Measurements from ENCODE around the gene DLL4.
"Not testable (repeated sequence)": the region's sequence is repeated elsewhere in the genome, so short reads cannot be mapped to it uniquely, and the experiment has no call there.

DLL4 gene

GRCh38 chr15:40943764-40944365, 14.7 kb downstream of the DLL4 start:
- no peak for DNase-seq

- peak in 1 of 2 experiments; percentile 38 for DNase-seq
Measured at GRCh38 chr15:40944510-40945296, 15.6 kb downstream of the DLL4 start.

GRCh38 chr15:40948706-40949473, 19.8 kb downstream of the DLL4 start:
- no peak for DNase-seq

DNA sequence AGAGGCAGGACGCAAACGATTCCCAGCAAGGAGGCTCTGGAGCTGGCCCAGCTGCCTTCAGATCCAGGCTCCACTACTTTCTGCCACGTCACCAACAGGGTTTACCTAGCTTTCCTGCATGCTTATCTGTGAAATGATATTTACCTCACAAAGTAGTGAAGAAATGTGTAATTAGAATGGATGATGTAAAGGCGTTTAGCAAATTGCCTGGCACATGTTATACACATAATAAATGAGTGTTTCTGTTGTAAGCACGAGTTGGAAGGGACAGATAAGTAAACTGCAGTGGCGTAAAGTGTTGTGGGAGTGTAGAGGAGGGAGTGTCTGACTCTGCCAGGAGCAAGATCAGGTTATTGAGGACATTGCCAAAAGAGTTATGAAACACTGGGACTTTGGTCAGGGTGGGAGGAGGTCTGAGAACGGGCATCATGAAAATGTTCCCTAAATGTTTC, 20.6 kb downstream of the DLL4 start:
- DNase-seq, result no peak

DNA sequence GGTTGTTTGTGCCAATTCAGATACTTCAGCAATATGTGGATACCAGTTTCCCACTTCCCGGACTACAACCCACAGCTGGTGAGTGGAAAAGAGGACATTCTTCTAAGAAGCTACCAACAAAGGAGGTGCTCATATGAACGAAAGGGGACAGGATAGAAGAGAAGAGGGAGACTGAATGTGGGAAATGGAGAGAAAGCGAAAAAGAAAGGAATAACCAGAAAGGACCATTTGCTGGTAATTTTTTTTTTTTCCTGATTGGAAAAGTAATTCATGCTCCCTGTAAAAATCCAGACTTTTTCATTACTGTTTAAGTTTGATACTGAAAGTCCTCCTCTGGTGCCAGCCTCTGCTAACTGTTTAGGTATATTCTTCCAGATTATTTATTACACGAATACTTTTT, 22.6 kb downstream of the DLL4 start:
- DNase-seq, result no peak

GRCh38 chr15:40952301-40952900, 23.3 kb downstream of the DLL4 start:
- DNase-seq, result no peak

DNA sequence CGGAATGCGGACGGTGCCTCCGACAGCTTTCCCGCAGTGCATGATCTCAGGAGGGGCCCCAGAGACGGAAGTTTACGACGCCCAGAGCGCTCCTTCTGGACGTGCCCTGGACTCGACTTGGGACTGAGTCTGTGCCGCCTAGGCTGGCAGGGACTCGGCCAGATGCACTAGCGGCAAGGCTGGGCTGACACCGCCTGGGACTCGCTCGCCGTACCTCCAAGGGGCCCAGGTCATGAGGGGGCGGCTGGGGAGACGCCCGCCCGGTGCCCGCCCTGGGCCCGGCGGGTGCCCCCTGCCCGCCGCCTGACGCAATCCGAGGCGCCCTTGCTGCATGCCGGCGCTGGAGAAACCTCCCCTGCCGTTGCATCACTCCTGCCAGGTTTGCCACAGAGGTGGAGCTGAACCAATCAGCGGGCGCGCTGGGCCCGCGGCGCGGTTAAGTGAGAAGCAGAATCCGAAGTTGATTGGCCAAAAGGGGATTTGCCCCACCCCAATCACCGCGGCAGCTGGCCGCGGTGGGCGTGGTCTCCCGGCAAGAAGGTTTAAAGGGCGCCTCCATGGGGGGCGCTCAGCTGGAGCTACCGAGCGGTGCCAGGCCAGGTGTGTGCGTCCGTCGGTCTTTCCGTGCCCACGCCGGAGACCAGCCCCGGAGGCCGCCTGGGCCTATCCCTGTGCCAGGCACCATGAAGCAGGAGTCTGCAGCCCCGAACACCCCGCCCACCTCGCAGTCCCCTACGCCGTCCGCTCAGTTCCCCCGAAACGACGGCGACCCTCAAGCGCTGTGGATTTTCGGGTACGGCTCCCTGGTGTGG, 24.0 kb downstream of the DLL4 start, which contains the start of gene CHAC1:
TSS of gene CHAC1 (plus strand) at position 571 of the 812 bp plus-strand sequence. CDS start at position 684, 113 bp downstream.
- peak; percentile 89 to 94 for DNase-seq

DNA sequence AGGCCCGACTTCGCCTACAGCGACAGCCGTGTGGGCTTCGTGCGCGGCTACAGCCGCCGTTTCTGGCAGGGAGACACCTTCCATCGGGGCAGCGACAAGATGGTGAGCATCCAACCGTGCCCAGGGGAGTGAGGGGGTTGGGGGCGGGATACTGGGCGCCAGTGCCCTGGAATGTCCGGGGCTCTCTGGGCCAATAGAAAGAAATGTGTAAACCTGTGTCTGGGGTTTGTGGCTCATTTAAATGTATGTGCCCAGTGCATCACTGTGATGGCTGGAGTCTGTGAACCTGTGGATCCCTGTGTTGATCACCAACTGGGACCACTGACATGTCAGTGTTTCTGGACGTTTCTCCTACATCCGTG, 24.6 kb downstream of the DLL4 start:
- DNase-seq, result no peak

DNA sequence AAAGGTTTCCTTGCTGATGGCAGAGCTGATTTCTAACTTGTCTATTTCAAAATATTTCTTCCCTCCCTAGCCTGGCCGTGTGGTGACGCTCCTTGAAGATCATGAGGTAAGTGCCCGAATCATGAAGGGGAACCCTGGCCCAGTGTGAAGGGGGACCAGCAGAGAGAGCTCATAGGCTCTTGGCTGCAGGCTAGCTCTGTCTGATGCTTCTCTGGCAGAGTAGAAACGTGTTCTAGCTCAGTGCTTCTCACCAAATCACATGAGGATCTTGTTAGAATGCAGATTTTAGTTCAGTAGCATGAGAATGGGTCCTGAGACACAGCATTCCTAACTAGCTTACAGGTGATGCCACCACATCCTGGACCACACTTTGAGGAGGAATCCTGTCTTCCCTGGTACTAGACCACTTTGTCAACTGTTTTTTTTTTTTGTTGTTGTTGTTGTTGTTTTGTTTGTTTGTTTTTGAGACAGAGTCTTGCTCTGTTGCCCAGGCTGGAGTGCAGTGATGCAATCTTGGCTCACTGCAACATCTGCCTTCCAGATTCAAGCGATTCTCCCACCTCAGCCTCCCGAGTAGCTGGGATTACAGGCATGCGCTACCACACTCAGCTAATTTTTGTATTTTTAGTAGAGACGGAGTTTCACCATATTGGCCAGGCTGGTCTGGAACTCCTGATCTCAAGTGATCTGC, 25.2 kb downstream of the DLL4 start:
- DNase-seq, result not testable (repeated sequence)

DNA sequence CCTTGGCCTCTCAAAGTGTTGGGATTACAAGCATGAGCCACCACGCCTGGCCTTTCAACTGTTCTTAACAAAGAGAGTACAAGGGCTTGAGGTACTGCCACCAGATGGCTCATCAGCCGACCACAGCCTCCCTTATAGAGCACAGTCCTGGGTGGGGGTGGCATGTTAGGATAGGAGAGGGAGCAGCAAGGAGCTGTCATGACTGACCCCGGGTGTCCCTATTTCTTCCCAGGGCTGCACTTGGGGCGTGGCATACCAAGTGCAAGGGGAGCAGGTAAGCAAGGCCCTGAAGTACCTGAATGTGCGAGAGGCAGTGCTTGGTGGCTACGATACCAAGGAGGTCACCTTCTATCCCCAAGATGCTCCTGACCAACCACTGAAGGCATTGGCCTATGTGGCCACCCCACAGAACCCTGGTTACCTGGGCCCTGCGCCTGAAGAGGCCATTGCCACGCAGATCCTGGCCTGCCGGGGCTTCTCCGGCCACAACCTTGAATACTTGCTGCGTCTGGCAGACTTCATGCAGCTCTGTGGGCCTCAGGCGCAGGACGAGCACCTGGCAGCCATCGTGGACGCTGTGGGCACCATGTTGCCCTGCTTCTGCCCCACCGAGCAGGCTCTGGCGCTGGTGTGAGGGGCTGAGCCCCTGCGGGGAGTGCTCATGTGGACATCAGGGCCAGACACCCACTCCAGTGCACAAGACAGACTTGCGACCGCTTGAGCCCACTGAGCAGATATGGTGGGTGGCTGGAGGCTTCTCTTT, 26.2 kb downstream of the DLL4 start:
- no peak for DNase-seq

DNA sequence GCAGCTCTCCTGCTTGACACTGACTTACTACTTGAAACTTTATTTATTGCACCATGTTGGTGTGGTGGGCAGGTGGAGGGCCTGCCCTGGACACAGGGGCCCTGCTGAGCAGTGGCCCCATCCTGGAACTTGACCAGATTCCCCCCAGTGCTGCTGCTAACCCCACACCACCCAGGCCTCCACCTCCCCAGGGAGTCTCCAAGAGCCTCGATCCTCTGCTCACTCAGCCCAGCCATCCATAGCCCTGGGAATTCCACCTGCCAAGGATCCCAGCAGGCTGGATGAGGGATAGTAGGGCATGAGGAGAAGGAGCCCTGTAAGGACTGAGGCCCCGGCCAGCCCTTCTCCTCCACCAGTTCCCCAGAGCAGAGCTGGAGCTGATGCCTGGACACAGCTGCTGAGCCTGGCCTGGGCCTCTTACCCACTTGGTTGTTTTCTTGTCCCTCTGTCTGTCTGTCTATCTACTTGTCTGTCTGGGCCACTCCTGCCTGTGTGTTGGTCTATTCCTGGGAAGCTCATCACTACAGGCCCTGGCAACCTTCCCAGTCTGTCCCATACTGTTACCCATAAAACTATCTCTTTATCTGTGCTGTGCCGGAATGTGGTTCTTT, 26.9 kb downstream of the DLL4 start:
- DNase-seq, result no peak

GRCh38 chr15:40956541-40956982, 27.4 kb downstream of the DLL4 start:
- no peak for DNase-seq

DNA sequence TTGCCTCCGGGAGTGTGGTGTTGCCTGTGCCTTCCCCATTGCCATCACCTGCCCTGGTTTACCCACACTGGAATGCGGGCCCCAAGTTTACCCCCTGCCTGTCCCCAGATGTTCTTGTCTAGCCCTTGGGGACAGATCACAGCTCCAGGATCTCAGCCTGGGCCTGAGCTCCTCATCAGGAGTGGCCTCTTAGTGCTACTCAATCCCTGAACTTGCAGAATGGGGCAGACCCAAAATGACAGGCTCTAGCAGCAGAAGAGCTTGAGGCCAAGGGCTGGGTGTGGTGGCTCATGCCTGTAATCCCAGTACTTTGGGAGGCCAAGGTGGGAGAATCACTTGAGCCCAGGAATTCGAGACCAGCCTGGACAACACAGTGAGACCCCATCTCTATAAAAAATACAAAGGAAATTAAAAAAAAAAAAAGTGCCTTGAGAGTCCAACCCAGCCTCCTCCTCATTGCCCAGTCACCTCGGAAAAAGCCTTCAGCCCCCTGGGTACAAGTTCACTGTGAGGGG, 28.0 kb downstream of the DLL4 start:
- DNase-seq, result no peak

DNA sequence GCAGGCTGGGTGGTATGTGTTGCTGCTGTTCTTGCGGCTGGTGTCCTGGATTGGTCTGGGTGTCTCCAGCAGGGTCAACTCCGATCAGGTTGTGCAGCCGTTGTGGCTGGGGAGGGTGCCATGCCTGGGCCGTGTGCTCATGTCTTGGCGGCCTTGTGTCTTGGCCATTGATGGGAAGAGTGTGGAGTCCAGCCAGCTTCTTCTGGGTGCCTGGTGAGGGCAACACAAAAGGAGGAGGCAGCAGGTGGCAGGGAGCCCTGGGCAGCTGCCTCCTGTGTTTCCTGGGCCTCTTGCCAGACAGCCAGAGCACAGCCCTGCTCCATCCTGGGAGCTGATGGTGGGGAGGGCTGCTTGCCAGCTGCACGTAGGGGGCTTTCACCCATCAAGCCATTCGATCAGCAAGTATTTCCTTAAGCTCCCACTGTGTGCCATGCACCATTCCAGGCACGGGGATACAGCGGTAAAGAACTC, 28.5 kb downstream of the DLL4 start:
- DNase-seq, result no peak

- no peak for DNase-seq
Measured at GRCh38 chr15:40958146-40958545, 29.0 kb downstream of the DLL4 start.

DNA sequence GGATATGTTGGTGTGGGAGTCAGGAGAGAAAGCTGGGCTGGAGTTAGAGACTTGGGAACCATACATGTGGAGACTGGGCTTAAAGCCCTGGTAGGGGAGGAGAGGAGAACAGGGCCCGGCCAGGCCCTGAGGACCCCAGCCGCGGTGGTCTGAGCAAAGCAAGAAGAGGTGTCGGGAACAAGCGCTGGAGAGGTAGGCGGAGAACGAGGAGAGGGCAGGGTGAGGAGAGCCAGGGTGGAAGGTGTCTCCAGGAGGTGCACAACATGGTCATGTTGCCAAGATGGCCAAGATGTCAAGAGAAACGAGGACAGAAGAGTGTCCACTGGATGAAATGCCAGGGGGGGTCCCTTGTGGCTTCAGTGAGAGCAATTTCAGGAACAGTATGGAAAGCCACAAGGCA, 29.6 kb downstream of the DLL4 start:
- DNase-seq, result no peak

- no peak for DNase-seq
Measured at GRCh38 chr15:40959331-40960141, 30.4 kb downstream of the DLL4 start.

GRCh38 chr15:40960151-40960885, 31.2 kb downstream of the DLL4 start:
- no peak for DNase-seq
